Measurements from ENCODE around the gene XRCC4.

GRCh38 chr5:83096660-83097339, 19.5 kb downstream of the XRCC4 start:
- no peak for TF ChIP-seq CTCF (IDR thresholded peaks at IDR 0.05)
- no peak for TF ChIP-seq POLR2A (IDR thresholded peaks at IDR 0.05)
- no peak for TF ChIP-seq POLR2AphosphoS5 (IDR thresholded peaks at IDR 0.05)

Measured in breast epithelium (tissue), 3 donors.